NT2/D1 (cell line): ENCODE measurements around the gene CNOT2.

Experiments used
- YY1 ChIP-seq: IDR thresholded peaks from 2 replicates; pipeline ENCODE4 v1.6.1; 2011; ENCODE audit not compliant: insufficient read length, insufficient read depth
- ZNF274 ChIP-seq: IDR thresholded peaks from 2 replicates; pipeline ENCODE4 v1.6.1; 2011; ENCODE audit warnings: mild to moderate bottlenecking, low read depth, low read length

DNA sequence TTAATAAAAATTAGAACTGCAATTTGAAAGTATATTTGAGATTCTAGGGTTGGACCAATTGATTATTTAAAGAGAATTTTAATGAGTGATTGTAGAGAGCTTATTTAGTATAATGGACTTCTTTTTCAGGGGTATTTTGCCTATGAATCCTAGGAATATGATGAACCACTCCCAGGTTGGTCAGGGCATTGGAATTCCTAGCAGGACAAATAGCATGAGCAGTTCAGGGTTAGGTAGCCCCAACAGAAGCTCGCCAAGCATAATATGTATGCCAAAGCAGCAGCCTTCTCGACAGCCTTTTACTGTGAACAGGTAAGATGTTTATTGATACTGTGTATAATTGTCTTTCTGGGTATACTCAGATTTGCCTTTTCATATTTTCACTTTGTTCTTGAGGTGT is 86.9 kb downstream of the CNOT2 start:
- no peak for TF ChIP-seq YY1
- TF ChIP-seq ZNF274: no peak
